ENCODE measurements around the gene ERG. TPM values are rescaled to one million over a fixed set of nuclear protein-coding genes. Genes with fewer than 3 reads are reported as not detected.

ERG gene
- total and polyA plus RNA-seq, 2 of the 8 experiments (the other 6 are each of a cell fraction or from before 2014, with no cell fraction given): 1.0 to 3.0 TPM

DNA sequence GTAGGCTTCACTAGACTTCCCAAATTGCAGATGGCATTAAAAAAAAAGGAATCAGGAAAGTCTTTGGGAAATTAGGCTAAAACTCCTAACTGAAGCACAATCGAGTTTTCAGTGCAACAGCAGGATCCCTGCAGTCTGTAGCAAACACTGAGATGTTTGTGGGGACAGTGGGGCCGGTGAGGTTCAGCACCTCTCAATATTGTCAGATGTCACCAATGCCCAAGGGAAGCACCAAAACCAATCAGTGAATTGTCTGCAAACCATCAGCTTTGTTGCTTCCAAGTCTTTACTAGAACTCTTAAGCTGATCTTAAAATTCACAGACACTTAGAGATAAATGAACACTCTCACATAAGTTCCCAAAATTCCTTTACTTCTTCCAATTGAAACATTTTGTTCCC, 2.6 kb downstream of the ERG start:
- Histone ChIP-seq H2AFZ (ENCODE audit: low read length) (no peak overlapping the region), H3K23ac (ENCODE audit: insufficient read length) (no peak overlapping the region), H3K36me3 (ENCODE audit: control insufficient read depth in 2 of 4, insufficient read depth in 4 of 4, low read length in 3 of 4) (no peaks in the 10 kb centered on the region), H3K9me3 (ENCODE audit: insufficient read depth in 2 of 2, low read depth in 1 of 2, low read length in 1 of 2) (no peaks in the 10 kb centered on the region), H3K23me2 (ENCODE audit: low read depth, low read length) (no peaks in the 10 kb centered on the region; the same call in 1 of the 2 replicates), H2BK20ac (ENCODE audit: low read length) (no peak overlapping the region), H2BK120ac (replicated peaks; ENCODE audit: low read depth, low read length) (no peak overlapping the region), H3K27me3 (replicated peaks in 1 of 4; ENCODE audit: control insufficient read depth in 3 of 4, extremely low read depth in 1 of 4, insufficient read depth in 3 of 4, low read length in 3 of 4) (no peaks in the 10 kb centered on the region; a peak in 1 of 7 replicates), H3K4me2 (ENCODE audit: insufficient read depth in 1 of 2, low read depth in 2 of 2, low read length in 2 of 2) (no peak overlapping the region), H3K79me2 (ENCODE audit: control insufficient read depth in 1 of 2, insufficient read depth in 2 of 2, low read length in 2 of 2) (no peaks in the 10 kb centered on the region), H3K79me1 (ENCODE audit: low read depth, low read length) (no peaks in the 10 kb centered on the region), H3K18ac (ENCODE audit: extremely low read depth, low read length) (no peak overlapping the region), H2AK5ac (ENCODE audit: low read depth, low read length) (no peak overlapping the region), H2BK12ac (ENCODE audit: low read depth, low read length) (no peak overlapping the region), H3K4ac (replicated peaks; ENCODE audit: insufficient read length, low read depth, low read length) (no peak overlapping the region), H2BK5ac (ENCODE audit: low read depth, low read length) (no peak overlapping the region), H2BK15ac (ENCODE audit: low read length) (no peak overlapping the region), H3K14ac (ENCODE audit: insufficient read length) (no peak overlapping the region), H3K4me3 (ENCODE audit: extremely low read depth in 1 of 4, insufficient read depth in 2 of 4, low read depth in 3 of 4, low read length in 4 of 4) (no peak overlapping the region), H4K20me1 (replicated peaks in 1 of 2; ENCODE audit: control insufficient read depth in 1 of 2, insufficient read depth in 2 of 2, low read length in 2 of 2) (no peaks in the 10 kb centered on the region), H3K4me1 (replicated peaks in 1 of 4; ENCODE audit: control insufficient read depth in 3 of 4, insufficient read depth in 4 of 4, low read length in 3 of 4) (peaks cover 2 to 9% (median 5%) of the 10 kb centered on the region in 4 experiments), H4K91ac (replicated peaks; ENCODE audit: insufficient read length, low read length) (no peak overlapping the region), H3K9ac (replicated peaks in 1 of 4; ENCODE audit: extremely low read depth in 1 of 4, low read depth in 3 of 4, low read length in 3 of 4) (no peak overlapping the region), H4K8ac (ENCODE audit: extremely low read depth, insufficient read depth, low read length) (no peak overlapping the region), H3K56ac (replicated peaks; ENCODE audit: insufficient read length, low read depth, low read length) (no peak overlapping the region), H4K5ac (ENCODE audit: insufficient read length, low read depth, low read length) (no peak overlapping the region), H3K27ac (ENCODE audit: low read depth, low read length) (no peak overlapping the region)
- WGBS, 2 experiments (ENCODE audit: extremely low coverage in 1 of 2, insufficient coverage in 1 of 2, insufficient read length in 1 of 2, insufficient replicate concordance in 2 of 2, low coverage in 1 of 2, low lambda C conversion rate in 2 of 2, missing lambda C conversion rate in 1 of 2): 88% methylated on average over 2 of the region's 2 CpGs; no CpG with 5 or more reads in 1 of the 2 experiments
- no peak for DNase-seq (ENCODE audit: low read depth in 1 of 2, low spot score in 2 of 2)
- FAIRE-seq: no peak
- ChIA-PET CTCF (ENCODE audit: partially characterized antibody) (interaction anchor here (1.0 kb wide), 1 partner anchor 201 kb away, joined by 4 read pairs; no protein-coding TSS in a partner anchor), POLR2A (ENCODE audit: partially characterized antibody) (no interaction called here)
- TF ChIP-seq, protein P1, sequence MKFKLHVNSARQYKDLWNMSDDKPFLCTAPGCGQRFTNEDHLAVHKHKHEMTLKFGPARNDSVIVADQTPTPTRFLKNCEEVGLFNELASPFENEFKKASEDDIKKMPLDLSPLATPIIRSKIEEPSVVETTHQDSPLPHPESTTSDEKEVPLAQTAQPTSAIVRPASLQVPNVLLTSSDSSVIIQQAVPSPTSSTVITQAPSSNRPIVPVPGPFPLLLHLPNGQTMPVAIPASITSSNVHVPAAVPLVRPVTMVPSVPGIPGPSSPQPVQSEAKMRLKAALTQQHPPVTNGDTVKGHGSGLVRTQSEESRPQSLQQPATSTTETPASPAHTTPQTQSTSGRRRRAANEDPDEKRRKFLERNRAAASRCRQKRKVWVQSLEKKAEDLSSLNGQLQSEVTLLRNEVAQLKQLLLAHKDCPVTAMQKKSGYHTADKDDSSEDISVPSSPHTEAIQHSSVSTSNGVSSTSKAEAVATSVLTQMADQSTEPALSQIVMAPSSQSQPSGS (IDR thresholded peaks at IDR 0.05; ENCODE audit: low read length): no peak
- TF ChIP-seq TBP (IDR thresholded peaks at IDR 0.05; ENCODE audit: low read depth, low read length) (no peak), RNF2 (IDR thresholded peaks at IDR 0.05; ENCODE audit: borderline replicate concordance, low read depth, low read length, missing control alignments, poor library complexity, severe bottlenecking) (no peak), BCL11A (IDR thresholded peaks at IDR 0.05; ENCODE audit: low read depth in 2 of 2, low read length in 2 of 2) (no peak)
- TF ChIP-seq, protein P2, sequence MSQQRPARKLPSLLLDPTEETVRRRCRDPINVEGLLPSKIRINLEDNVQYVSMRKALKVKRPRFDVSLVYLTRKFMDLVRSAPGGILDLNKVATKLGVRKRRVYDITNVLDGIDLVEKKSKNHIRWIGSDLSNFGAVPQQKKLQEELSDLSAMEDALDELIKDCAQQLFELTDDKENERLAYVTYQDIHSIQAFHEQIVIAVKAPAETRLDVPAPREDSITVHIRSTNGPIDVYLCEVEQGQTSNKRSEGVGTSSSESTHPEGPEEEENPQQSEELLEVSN (IDR thresholded peaks at IDR 0.05): no peak

Measured in H1 (cell line).